Ammon's horn (tissue), 1 donor: ENCODE results near the gene LRRC4B.

ENCODE experiments used
- DNase-seq: peaks from one replicate; pipeline ENCODE4 v3.0.0-alpha.2; 2016; ENCODE audit warnings: low spot score

The LRRC4B gene

DNA sequence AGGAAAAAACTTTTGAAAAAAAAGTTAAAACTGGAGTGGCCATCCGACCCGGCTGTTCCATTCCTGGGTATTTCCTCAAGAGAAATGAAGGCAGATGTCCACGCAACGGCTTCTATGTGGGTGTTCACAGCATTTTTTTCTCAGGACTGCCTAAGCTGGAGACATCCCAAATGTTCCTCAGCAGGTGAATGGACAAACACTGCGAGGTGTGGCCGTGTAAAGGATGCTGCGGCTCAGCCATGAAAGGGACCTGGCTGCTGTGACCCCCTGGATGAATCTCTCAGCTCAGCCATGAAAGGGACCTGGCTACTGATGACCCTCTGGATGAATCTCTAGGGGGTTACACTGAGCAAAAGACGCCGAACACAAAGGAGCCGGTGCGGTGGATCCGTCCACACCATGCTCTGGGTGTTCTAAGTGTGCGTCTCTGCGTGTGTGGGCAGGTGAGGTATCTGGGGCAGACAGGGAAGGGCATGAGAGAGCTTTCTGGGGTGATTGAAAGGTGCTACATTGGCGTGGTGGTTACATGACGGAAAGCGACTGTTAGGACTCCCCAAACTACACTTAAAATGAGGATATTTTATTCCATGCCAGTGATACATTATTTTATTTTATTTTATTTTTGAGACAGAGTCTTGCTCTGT lies 47.3 kb downstream of the LRRC4B start:
- DNase-seq = no peak

DNA sequence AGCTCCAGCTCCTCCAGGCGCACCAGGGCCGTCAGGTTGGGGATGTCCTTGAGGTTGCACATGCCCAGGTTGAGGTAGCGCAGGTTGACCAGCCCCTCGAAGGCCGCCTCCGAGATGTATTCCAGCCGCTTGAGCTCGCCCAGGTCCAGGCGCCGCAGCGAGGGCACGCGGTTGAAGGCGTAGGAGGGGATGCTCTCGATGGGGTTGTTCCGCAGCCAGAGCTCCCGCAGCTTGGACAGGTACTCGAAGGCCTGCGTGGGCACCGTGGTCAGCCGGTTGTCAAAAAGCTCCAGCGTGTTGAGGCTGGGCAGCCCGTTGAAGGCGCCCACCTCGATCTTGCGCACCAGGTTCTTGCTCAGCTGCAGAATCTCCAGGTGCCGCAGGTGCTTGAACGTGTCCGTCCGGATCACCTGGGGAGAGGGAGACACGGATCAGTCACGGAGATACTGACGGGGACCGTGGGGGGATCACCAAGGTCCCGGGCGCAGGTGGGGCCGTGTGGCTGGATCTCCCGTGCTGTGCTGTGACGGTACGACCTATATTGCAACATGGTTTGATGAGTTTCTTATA lies 49.1 kb downstream of the LRRC4B start:
- no peak for DNase-seq

DNA sequence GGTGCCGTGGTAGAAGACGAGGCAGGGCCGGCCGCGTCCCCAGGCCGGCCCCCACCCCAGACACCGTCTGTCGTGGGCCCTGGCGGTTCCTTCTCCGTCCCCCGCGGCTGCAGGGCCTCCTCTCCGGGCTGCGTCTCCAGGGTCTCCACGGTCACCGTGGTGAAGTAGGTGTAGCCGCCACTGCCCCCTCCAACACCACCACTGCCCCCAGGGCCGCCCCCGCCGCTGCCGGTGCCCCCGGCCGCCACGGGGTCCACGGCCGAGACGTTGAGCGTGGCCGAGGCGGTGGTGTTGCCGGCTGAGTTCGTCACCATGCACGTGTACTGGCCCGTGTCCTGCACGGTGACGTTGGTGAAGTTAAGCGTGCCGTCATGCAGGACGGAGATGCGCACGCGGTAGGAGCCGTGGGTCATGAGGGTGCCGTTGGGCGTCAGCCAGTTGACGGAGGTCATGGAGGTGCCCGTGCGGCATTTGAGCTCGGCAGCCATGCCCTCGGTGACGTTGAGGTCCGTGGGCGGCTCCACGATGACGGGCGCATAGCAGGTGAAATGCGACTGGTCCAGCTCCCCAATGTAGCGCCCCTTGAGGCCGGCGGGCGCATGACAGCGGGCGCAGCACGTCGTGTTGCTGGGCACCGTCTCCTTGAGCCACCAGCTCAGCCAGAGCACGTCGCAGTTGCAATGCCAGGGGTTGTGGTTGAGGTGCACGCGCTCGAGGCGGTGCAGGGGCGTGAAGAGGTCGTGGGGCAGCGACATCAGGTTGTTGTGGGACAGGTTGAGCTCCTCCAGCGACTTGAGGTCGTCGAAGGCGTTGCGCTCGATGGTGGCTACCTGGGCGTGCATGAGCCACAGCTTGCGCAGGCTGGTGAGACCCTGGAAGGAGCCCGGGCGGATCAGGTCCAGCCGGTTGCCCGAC lies 49.9 kb downstream of the LRRC4B start:
- no peak for DNase-seq

DNA sequence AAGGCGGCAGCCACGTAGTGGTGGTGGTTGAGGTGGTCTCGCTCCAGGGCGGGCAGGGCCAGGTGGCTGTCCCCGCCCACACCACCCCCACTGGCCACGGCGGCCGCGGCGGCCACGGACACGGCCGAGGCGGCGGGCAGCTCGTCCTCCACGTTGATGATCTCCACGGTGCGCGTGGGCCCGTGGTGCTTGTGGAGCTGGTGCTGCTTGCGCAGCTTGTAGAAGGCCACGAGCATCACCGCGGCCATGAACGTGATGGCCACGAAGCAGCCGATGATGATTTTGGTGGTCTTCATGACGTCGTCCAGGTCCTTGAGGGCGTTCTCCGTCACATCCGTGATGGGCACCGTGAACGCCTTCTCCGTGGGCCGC lies 50.5 kb downstream of the LRRC4B start:
- no peak for DNase-seq

DNA sequence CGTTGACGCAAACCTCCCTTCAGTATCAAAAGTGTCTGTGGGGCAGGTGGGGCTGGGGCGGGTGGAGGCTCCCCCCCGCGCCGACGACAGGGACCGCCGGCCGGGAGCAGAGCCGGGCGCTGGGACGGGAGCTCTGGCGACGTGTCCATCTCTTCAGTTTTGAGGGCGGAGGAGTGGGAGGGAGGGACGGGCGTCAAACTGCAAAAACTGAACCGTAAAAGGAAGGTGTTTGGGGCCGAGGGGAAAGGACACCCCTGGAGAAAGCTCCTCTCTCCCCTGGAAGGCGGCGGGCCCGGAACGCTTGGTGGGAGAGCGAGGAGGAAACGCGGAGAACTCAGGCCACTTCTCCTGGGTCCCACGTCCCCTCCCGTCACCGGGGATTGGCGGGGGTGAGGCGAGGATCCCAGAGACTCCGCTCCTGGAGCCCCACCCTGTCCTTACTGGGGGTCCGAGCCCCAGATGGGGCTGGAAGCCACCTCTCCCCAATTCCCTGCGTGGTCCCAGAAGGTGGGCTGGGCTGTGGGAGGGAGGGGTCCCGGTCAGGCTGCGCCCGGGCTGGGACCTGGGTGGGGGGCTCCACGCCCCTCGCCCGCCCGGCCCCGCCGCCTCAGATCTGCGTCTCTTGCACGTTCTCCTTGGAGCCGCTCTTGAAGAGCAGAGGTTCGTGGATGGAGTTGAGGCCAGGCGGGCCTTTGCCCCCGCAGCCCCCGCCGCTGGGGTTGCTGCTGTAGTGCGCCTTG lies 51.1 kb downstream of the LRRC4B start:
- DNase-seq = no peak

DNA sequence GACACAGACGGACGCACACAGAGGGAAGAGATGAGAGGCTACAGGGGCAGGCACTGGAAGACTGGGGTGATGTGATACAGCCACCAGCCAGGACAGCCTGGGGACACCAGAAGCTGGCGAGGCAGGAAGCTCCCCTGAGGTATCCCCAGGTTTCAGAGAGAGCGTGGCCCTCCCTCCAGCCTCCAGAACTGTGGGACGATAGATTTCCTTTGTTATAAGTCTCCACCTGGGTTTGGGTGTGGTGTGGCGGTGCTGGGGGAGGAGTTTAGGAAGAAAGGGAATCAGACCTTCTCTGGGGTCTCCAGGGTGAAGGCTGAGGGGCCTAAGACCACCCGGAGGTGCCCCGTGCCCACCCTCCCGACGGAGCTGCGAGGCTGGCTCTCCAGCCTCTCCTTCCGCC lies 51.8 kb downstream of the LRRC4B start:
- no peak for DNase-seq

DNA sequence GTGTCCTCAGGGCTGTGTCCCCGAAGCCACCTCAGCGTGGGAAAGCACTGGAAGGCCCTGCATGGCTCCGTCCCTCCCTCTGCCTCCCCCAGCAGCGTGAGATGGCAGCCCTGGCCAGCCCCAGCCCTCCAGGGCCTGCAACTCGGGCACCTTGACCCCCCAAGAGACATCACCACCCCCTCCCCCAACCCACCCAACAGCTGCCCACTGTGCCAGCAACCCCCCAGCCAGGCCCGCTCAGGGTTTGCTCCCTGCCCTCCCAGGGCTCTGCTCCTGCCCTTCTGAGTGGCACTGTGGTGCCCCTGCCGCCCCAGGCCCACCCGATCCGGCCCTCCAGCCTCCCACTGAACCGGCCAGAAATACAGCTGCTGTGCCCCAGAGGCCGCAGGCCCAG lies 53.1 kb downstream of the LRRC4B start:
- DNase-seq = no peak

DNA sequence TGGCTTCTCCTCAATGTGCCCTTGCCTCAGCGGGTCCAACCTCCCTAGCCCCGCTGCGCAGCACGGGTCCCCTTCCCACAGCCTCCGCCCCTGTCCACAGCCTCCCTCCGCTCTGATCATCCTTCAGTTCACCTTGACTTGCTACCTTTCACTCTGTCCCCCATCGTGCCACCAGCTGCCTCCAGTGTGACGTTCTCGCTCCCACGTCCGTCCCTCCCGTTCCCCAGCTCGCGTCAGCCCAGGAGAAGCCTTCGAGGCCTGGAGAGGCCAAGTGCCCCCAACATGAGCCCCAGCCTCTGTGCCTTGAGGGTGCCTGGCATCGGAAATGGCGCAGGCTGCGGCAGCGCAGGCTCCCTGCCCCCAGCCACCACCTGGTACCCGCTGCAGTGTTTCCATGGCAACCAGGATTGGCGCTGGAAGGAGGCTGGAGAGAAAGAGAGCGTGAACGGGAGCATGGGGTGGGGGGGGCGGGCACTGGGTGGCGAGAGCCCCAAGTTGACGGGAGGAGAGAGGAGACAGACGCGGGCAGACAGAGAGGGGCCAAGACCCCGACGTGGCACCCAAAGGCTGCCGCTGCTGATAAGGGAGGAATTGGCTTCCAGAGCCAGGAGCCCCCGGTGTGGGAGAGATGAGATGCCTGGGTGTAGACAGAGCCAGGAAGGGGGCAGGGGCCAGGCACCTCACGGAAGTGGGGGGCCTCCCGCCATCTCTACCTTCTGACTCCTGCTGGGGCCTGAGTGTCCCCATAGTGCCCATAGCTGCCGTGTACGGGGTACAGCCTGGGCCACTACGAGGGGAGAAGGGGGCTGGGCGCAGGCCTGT lies 53.7 kb downstream of the LRRC4B start:
- DNase-seq = peak; percentile 88

DNA sequence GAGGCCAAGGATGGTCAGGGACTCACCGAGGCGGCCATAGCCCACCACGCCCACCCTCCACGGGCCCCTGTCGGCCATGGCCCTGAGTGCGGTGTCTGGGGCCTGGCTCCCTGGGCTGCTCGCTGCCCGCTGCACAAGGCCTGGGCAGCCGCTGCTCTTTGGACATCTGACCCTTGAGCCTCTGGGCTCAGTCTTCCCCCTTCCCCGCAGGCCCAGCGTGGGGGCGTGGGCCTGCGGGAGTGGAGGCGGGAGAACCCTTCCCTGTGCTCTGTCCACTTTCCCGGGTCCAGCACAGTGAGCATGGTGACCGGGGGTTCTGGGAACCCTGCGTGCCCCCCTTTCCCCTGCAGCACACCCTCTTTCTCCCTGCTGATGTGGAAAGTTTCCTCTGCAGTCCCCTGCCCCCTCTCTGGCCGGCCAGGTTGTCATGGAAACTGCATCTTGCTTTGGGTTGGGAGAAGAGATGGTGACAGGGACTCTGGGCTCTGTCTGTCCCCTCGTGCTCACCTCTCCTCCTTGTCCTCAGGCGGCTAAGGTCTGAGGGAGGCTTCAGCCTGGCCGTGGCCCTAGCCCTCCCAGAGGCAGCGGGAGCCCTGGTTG lies 54.4 kb downstream of the LRRC4B start, which contains the start of gene ASPDH:
TSS of gene ASPDH (minus strand) at position 168 of the 600 bp plus-strand sequence. CDS start at position 78, 90 bp downstream.
- peak; percentile 60 for DNase-seq

DNA sequence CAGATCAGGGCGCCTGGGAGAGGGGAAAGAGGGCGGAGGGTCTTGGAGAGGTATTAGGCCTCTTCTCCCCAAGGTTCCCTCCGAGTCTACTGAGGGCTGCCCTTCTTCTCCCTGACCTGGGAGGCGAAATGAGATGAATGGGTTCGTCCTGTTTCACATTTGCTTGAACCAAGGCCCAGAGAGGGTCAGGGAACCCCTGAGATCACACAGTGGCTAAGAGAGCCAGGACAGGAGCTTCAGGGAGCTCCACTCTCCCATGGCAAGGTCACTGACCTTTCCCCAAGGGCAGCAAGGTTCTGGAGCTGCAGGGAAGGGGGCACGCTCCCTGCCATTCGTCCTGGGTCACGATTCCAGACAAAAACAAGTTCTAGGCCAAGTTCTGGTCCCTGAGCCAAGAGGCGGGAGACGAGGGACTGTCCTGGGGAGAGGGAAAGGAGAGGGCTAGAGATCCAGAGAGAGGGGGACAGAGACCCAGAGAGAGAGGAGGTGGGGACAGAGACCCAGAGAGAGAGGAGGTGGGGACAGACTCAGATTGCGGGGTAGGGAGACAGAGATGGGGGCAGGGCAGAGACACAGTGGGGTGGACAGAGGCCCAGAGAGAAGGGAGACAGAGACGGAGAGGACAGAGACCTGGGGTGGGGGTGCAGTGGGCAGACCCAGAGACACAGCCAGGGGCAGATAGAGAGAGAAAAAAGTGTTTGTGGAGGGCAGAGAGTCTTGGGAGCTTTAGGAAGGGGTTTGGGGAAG lies 55.1 kb downstream of the LRRC4B start:
- no peak for DNase-seq

DNA sequence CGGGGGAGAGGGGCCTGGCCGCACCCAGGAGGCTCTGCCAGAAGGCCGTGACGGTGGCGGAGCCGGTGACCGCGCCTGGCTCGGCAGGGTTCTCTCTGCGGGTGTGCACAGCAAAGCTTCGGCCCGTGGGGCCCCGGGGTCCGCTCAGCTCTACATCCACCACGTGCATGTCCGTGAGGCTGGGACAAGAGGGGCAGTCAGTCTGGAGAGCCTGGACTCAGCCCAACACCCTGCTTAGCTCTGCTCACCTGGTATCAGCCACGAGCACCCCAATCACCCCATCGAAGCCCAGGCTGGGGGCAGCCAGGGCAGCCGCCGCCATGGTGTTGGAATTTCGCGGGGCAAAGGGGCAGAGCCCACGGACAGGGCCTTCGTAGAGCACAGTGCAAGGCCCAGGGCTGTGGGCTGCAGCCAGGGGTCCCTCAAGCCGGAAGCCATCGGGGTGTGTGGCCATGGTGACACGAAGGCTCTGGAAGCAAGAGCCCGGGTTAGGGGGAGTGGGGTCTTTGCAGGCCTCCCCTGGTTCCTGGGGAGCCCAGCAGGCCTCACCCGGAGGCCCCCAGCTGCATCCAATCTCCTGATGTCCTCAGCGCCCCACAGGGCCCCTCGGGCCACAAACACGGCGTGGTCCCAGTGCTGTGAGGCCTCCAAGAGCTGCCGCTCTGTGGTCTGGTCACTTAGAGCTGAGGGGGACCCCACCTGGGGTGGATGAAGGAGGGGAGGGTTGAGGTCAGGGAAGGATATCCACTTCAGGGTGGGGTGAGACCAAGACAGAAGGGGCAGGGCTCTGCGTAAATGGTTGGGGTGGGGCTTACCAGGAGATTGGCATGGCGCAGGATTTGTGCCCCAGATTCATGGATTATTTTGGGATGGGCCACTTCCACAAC lies 55.9 kb downstream of the LRRC4B start:
- DNase-seq = no peak

DNA sequence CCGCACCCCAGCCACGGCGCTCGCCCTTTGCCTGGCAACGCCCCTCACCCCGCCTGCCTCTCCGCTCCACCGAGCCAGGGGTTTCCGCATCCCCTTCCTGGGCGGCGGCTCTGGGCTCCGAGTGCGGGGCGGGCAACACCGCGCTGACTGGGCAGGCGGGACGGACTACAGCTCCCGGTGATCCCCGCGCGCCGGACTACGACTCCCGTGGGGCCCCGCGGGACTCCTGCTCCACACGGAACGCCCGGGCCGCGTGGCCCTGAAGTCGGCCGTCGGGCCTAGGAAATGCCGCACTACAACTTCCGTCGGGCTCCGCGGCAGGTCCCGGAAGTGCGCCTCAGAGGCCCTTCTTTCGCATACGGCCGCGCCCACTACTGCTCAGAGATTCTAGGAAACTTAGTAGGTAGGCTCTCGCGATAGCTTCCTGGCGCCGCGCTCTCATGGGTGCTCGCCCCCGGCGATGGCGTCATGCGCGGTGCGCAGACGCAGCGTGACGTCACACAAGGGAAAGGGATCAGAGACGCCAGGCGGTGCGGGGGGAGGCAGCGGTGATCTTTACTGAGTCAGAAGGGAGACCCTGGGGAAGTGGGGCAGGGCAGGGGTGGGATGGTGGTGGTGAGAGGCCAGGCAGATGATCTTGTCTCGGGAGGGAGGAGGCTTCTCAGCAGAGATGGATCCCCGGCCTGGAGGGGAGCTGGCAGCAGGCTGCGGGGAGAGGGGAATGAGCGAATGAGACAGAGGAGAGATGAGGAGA lies 57.0 kb downstream of the LRRC4B start, which contains the start of gene JOSD2:
TSS of gene JOSD2 (minus strand) at position 123 of the 754 bp plus-strand sequence. CDS start 760 bp downstream, outside the sequence.
- peak; percentile 99 for DNase-seq

DNA sequence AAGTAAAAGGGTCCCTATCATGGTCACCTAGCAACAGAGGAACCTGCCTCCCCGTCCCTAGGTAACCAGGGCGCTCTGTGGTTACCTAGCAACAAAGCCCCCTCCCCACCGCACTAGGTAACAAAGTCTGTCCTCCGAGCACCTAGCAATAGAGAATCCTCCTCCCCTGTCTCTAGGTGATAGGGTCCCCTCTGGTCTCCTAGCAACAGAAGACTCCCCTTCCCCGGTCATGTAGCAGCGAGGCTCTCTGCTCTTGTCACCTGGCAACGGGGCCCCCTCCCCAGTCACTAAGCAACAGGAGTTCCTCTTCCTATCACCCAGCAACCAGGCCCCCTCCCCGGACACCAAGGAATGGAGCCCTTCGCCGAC lies 57.6 kb downstream of the LRRC4B start:
- DNase-seq = no peak

DNA sequence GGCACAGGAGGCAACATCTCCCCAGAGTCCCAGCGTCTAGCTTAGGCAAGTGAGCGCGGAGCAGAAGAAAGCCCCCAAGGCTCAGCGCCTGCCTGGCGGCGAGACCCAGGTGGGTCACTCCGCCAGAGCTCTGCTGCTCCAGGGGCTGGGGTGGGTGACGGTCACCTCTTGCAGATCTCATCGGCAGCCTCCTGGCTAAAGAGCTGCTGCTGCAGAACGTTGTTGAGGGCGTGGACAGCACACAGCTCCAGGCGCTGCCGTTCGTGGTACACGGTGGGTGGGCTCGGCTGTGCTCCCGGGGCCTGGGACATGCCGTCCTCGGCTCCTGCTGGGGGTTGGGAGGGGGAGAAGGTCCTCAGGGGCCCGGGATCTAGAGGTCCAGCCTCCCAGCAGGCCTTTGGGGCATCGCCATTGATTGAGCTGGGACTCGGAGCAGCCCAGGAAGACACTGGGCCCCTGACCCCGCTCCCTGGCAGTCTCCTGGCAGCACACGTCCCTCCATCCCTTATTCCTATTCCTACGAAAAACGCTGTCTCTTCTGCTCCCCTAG lies 58.0 kb downstream of the LRRC4B start:
- no peak for DNase-seq

DNA sequence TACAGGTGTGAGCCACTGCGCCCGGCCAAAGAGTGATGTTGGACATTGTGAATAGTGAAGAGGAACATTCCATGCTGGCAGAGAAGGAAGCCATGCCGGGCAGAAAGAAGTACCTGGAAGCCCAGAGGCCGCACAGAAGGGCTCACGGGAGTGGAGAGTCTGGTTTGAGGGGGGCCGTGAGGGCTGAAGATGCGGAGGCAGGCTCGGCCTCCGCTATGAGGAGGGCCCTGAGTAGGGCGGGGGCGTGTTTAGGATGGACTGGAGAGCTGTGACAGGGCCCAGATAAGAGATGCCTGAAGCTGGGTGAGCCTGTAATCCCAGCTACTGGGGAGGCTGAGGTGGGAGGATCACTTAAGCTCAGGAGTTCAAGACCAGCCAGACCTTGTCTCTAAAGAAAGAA lies 58.9 kb downstream of the LRRC4B start:
- no peak for DNase-seq

DNA sequence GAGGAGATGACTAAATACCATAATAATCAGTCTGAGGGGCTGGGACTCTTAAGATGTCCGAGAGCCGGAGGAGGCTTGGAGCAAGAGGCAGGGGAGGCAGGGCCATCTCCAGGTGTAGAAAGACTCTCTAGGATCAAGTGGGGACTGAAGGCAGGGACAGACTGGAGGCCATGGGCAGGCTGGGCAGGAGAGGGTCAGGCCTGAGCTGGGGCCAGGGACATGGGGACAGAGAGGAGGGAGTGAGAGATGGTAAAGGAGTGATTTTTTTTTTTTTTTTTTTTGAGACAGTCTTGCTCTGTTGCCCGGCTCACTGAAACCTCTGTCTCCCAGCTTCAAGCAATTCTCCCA lies 59.4 kb downstream of the LRRC4B start:
- DNase-seq = no peak

DNA sequence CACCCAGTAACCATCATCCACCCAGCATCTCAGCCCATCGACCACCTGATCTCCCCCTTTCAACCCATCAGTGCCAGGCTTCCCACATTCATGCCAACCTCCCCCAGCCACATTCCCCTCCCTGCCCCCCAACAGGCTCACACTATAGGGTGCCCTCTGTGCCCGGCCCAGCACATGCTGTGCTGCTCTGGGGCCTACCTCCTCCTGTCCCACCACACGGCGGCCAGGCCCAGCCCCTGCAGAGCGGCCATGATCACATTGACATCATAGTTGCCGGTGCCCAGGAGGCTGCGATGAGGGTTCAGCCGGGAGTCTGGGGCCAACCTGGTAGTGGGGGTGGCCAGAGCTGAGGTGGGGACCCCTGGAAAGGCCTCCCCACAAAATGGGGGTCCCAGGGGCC lies 60.9 kb downstream of the LRRC4B start:
- DNase-seq = no peak

DNA sequence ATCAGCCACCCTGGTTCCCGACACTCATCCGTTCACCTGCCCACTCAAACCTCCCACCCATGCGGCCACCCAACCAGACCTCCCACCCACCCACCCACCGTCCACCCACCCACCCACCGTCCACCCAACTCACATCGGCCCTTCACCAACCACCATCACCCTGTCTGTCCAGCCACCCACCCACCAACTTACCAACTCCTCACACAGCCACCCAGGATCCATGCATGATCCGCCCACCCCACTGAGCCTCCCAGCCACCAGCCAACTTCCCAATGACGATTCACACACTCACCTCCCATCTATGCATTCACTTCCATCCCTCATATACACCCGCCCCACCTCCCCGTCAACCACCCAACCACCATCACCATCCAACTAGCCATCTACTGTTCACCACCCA lies 61.5 kb downstream of the LRRC4B start:
- no peak for DNase-seq
